ENCODE results near the gene GLI3. TPM values are rescaled to one million over a fixed set of nuclear protein-coding genes. Genes with fewer than 3 reads are reported as not detected.

GLI3 gene
- total and polyA plus RNA-seq, 2 of the 8 experiments (the other 6 are each of a cell fraction or from before 2014, with no cell fraction given): 8.0 to 31.1 TPM

DNA sequence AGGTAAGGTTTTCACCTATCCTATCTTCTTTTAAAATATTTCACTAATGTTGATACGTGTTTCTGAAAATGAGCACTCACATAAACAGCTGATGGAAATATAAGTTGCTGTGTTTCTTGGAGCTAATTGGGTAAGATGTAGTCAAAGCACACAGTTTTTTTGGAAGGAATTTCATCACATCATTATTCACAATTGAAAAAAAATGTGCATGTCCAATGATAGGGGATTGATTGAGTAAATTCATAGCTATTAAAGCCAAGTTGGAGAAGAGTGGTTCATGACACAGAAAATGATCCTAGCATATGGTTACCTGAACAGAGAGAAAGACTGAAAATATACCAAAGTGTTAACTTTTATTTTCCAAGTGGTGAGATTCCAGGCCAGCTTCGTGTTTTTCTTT, 29.6 kb downstream of the GLI3 start:
- no peak overlapping the region for H2BK12ac ChIP-seq (ENCODE audit: low read depth, low read length)
- no peak overlapping the region for H2AK5ac ChIP-seq (ENCODE audit: low read depth, low read length)
- TF ChIP-seq EP300 (IDR thresholded peaks at IDR 0.05; ENCODE audit: borderline replicate concordance in 1 of 2, low read depth in 2 of 2, low read length in 2 of 2): no peak
- TF ChIP-seq KDM5A (IDR thresholded peaks at IDR 0.05; ENCODE audit: low read length): no peak
- no peak for TF ChIP-seq KDM1A (IDR thresholded peaks at IDR 0.05; ENCODE audit: borderline replicate concordance, low read length)
- TF ChIP-seq SRF (IDR thresholded peaks at IDR 0.05; ENCODE audit: low read depth, low read length): no peak
- TF ChIP-seq POLR2AphosphoS5 (IDR thresholded peaks at IDR 0.05; ENCODE audit: low read depth, low read length): no peak
- TF ChIP-seq HDAC6 (IDR thresholded peaks at IDR 0.05; ENCODE audit: low read depth, low read length): no peak
- no peak for TF ChIP-seq ATF2 (IDR thresholded peaks at IDR 0.05; ENCODE audit: low read length)
- no peak for TF ChIP-seq JUND (IDR thresholded peaks at IDR 0.05; ENCODE audit: low read length)
- no peak for TF ChIP-seq TBP (IDR thresholded peaks at IDR 0.05; ENCODE audit: low read depth, low read length)
- no peak for TF ChIP-seq CBX8 (IDR thresholded peaks at IDR 0.05; ENCODE audit: borderline replicate concordance, low read depth, low read length)
- TF ChIP-seq, protein P1, sequence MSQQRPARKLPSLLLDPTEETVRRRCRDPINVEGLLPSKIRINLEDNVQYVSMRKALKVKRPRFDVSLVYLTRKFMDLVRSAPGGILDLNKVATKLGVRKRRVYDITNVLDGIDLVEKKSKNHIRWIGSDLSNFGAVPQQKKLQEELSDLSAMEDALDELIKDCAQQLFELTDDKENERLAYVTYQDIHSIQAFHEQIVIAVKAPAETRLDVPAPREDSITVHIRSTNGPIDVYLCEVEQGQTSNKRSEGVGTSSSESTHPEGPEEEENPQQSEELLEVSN (IDR thresholded peaks at IDR 0.05): no peak
- no peak for TF ChIP-seq SIX5 (IDR thresholded peaks at IDR 0.05; ENCODE audit: low read depth, low read length)

More for the DNA sequence above, 29.6 kb downstream of the GLI3 start:
- no peak overlapping the region for H2BK15ac ChIP-seq (ENCODE audit: low read length)
- WGBS, 2 experiments (ENCODE audit: extremely low coverage in 1 of 2, insufficient coverage in 1 of 2, insufficient read length in 1 of 2, insufficient replicate concordance in 2 of 2, low coverage in 1 of 2, low lambda C conversion rate in 2 of 2, missing lambda C conversion rate in 1 of 2): 98% methylated on average over 2 of the region's 2 CpGs; no CpG with 5 or more reads in 1 of the 2 experiments
- peaks cover 0 to 30% of the 10 kb centered on the region in 2 experiments; a peak in 2 of 4 replicates for H3K79me2 ChIP-seq (ENCODE audit: control insufficient read depth in 1 of 2, insufficient read depth in 2 of 2, low read length in 2 of 2)
- no peak overlapping the region for H3K14ac ChIP-seq (ENCODE audit: insufficient read length)
- CTCF ChIA-PET (ENCODE audit: partially characterized antibody): interaction anchor here (1.3 to 1.9 kb wide), 2 partner anchors 13 to 22 kb away, joined by 5 to 6 read pairs; no protein-coding TSS in a partner anchor
- no peak for DNase-seq (ENCODE audit: low read depth in 1 of 2, low spot score in 2 of 2)
- H3K56ac ChIP-seq (replicated peaks; ENCODE audit: insufficient read length, low read depth, low read length): no peak overlapping the region
- POLR2A ChIA-PET (ENCODE audit: partially characterized antibody): interaction anchor here (0.8 to 1.5 kb wide), 2 partner anchors 21 to 26 kb away, joined by 3 to 5 read pairs; no protein-coding TSS in a partner anchor
- no peak overlapping the region for H3K4ac ChIP-seq (replicated peaks; ENCODE audit: insufficient read length, low read depth, low read length)
- H4K8ac ChIP-seq (ENCODE audit: extremely low read depth, insufficient read depth, low read length): no peak overlapping the region
- no peaks in the 10 kb centered on the region for H3K23me2 ChIP-seq (ENCODE audit: low read depth, low read length)
- no peak overlapping the region for H2BK5ac ChIP-seq (ENCODE audit: low read depth, low read length)
- no peak overlapping the region for H3K4me3 ChIP-seq (ENCODE audit: extremely low read depth in 1 of 4, insufficient read depth in 2 of 4, low read depth in 3 of 4, low read length in 4 of 4)
- H3K36me3 ChIP-seq (ENCODE audit: control insufficient read depth in 2 of 4, insufficient read depth in 4 of 4, low read length in 3 of 4): no peaks in the 10 kb centered on the region; a peak in 1 of 8 replicates
- no peak overlapping the region for H3K23ac ChIP-seq (ENCODE audit: insufficient read length)
- H4K20me1 ChIP-seq (replicated peaks in 1 of 2; ENCODE audit: control insufficient read depth in 1 of 2, insufficient read depth in 2 of 2, low read length in 2 of 2): peaks cover 0 to 3% of the 10 kb centered on the region in 2 experiments
- H3K9me3 ChIP-seq (ENCODE audit: insufficient read depth in 2 of 2, low read depth in 1 of 2, low read length in 1 of 2): no peaks in the 10 kb centered on the region
- H3K79me1 ChIP-seq (ENCODE audit: low read depth, low read length): 0 out of 2 replicates have a peak, but pooled peaks cover 3% of the 10 kb centered on the region
- peaks cover 0 to 1% (median 0%) of the 10 kb centered on the region in 4 experiments; a peak in 1 of 7 replicates for H3K27me3 ChIP-seq (replicated peaks in 1 of 4; ENCODE audit: control insufficient read depth in 3 of 4, extremely low read depth in 1 of 4, insufficient read depth in 3 of 4, low read length in 3 of 4)
- H2BK20ac ChIP-seq (ENCODE audit: low read length): no peak overlapping the region
- no peak for FAIRE-seq
- no peak overlapping the region for H3K18ac ChIP-seq (ENCODE audit: extremely low read depth, low read length)
- H3K9ac ChIP-seq (replicated peaks in 1 of 4; ENCODE audit: extremely low read depth in 1 of 4, low read depth in 3 of 4, low read length in 3 of 4): no peak overlapping the region
- H2AFZ ChIP-seq (ENCODE audit: low read length): no peak overlapping the region
- H3K4me1 ChIP-seq (replicated peaks in 1 of 4; ENCODE audit: control insufficient read depth in 3 of 4, insufficient read depth in 4 of 4, low read length in 3 of 4): peaks cover 0 to 9% (median 3%) of the 10 kb centered on the region in 4 experiments; a peak in 4 of 7 replicates
- H3K27ac ChIP-seq (ENCODE audit: low read depth, low read length): no peak overlapping the region
- no peak overlapping the region for H4K91ac ChIP-seq (replicated peaks; ENCODE audit: insufficient read length, low read length)
- no peak overlapping the region for H3K4me2 ChIP-seq (ENCODE audit: insufficient read depth in 1 of 2, low read depth in 2 of 2, low read length in 2 of 2)
- H4K5ac ChIP-seq (ENCODE audit: insufficient read length, low read depth, low read length): no peak overlapping the region
- no peak overlapping the region for H2BK120ac ChIP-seq (replicated peaks; ENCODE audit: low read depth, low read length)
